PC-9 (cell line): ENCODE measurements around the gene NLRP8. TPM values are rescaled to one million over a fixed set of nuclear protein-coding genes. Genes with fewer than 3 reads are reported as not detected.
"Not testable (repeated sequence)": the region's sequence is repeated elsewhere in the genome, so short reads cannot be mapped to it uniquely, and the experiment has no call there.

Source experiments
- BruUV-seq: library from RNA; stranded (reverse); fragments of 400-500 nt; replicated peaks from 2 replicates; lab custom pipeline; 2021; lab: Mats Ljungman, UMichigan
- CTCF ChIA-PET: fragments of 300-600 bp; sonication (Branson Sonifier 250); formaldehyde crosslinking; loops from one replicate; lab custom pipeline; 2022; ENCODE audit warnings: antibody characterized with exemption; lab: Charles Lee
- POLR2A ChIA-PET: fragments of 300-600 bp; sonication (Branson Sonifier 250); formaldehyde crosslinking; loops from one replicate; lab custom pipeline; 2022; ENCODE audit warnings: antibody characterized with exemption; ENCODE audit not compliant: unreplicated experiment; lab: Charles Lee
- DNase-seq, 2 experiments: peaks; one replicate each; pipeline versions ENCODE4 v3.0.0 to v3.0.0-alpha.2; 2015 to 2022; ENCODE audit warnings: mixed read lengths in 1 of 2
- H2AFZ ChIP-seq: fragments of 200-600 bp; sonication (generic); 2 replicates; pipeline ENCODE4 v1.8.1; 2017; ENCODE audit warnings: antibody characterized with exemption
- H3F3A ChIP-seq: fragments of 200-600 bp; sonication (generic); 2 replicates; pipeline ENCODE4 v1.8.1; 2017; ENCODE audit warnings: antibody characterized with exemption, mild to moderate bottlenecking, low read depth; ENCODE audit not compliant: insufficient read depth
- H3K27ac ChIP-seq: fragments of 200-600 bp; sonication (generic); 2 replicates; pipeline ENCODE4 v1.6.1; 2016; ENCODE audit warnings: mixed run types
- H3K27me3 ChIP-seq: fragments of 200-600 bp; sonication (generic); 2 replicates; pipeline ENCODE4 v1.6.1; 2016; ENCODE audit warnings: low read depth, mixed run types; ENCODE audit not compliant: insufficient read depth
- H3K36me3 ChIP-seq: fragments of 200-600 bp; sonication (generic); 2 replicates; pipeline ENCODE4 v1.6.1; 2016; ENCODE audit warnings: low read depth, mixed run types
- H3K4me1 ChIP-seq: fragments of 200-600 bp; sonication (generic); replicated peaks from 2 replicates; pipeline ENCODE4 v1.6.1; 2016; ENCODE audit warnings: mixed run types; ENCODE audit not compliant: insufficient read depth
- H3K4me2 ChIP-seq: fragments of 200-600 bp; sonication (generic); 2 replicates; pipeline ENCODE4 v1.6.1; 2017; ENCODE audit warnings: mixed run types
- H3K4me3 ChIP-seq: fragments of 200-600 bp; sonication (generic); 2 replicates; pipeline ENCODE4 v1.6.1; 2016; ENCODE audit warnings: mixed run types
- H3K79me2 ChIP-seq: fragments of 200-600 bp; sonication (generic); 2 replicates; pipeline ENCODE4 v1.6.1; 2017; ENCODE audit warnings: low read depth, mixed run types
- H3K9me2 ChIP-seq: fragments of 200-600 bp; sonication (generic); 2 replicates; pipeline ENCODE4 v1.8.1; 2017; ENCODE audit warnings: mild to moderate bottlenecking; ENCODE audit not compliant: insufficient read depth
- H3K9me3 ChIP-seq: fragments of 200-600 bp; sonication (generic); 2 replicates; pipeline ENCODE4 v1.8.1; 2016; ENCODE audit warnings: low read depth; ENCODE audit not compliant: insufficient read depth
- H4K20me1 ChIP-seq: fragments of 200-600 bp; sonication (generic); 2 replicates; pipeline ENCODE4 v1.8.1; 2017; ENCODE audit not compliant: insufficient read depth
- CTCF ChIP-seq: fragments of 200-600 bp; sonication (generic); conservative IDR thresholded peaks from 2 replicates; pipeline ENCODE4 v1.6.1; 2017; ENCODE audit warnings: mixed run types, antibody characterized with exemption, mild to moderate bottlenecking, moderate library complexity
- EZH2 ChIP-seq: fragments of 200-600 bp; sonication (generic); IDR thresholded peaks from 2 replicates; pipeline ENCODE4 v1.8.0; 2017; ENCODE audit warnings: antibody characterized with exemption, low read depth
- intact Hi-C: fragments of 100-400 bp; cut with micrococcal nuclease; formaldehyde crosslinking; loops from one replicate; pipeline ENCODE4 v1.10.0; 2022; ENCODE audit not compliant: unreplicated experiment
- total RNA-seq: library from RNA; stranded (reverse); gene quantifications from 2 replicates; pipeline ENCODE4 v1.2.3, GENCODE V29; 2021

The NLRP8 gene
- total RNA-seq, 1 experiment from 2014 or later = not detected

GRCh38 chr19:55927991-55928390, 19.6 kb upstream of the NLRP8 start:
- intact Hi-C loops = no loop called here
- ChIA-PET POLR2A (no interaction called here), CTCF (no interaction called here)
- H2AFZ ChIP-seq = no peak overlapping the region
- no peaks in the 10 kb centered on the region for H3K36me3 ChIP-seq
- no peaks in the 10 kb centered on the region for H3F3A ChIP-seq
- H3K27ac ChIP-seq = no peak overlapping the region
- H3K27me3 ChIP-seq = peaks cover 60% of the 10 kb centered on the region
- no peaks in the 10 kb centered on the region for H3K9me3 ChIP-seq
- H3K4me2 ChIP-seq = no peak overlapping the region
- no TSS peak for BruUV-seq
- no peaks in the 10 kb centered on the region for H3K4me1 ChIP-seq
- H3K79me2 ChIP-seq = no peaks in the 10 kb centered on the region
- no peak for DNase-seq
- TF ChIP-seq EZH2 = no peak
- TF ChIP-seq CTCF = no peak
- H4K20me1 ChIP-seq = no peaks in the 10 kb centered on the region
- H3K9me2 ChIP-seq = no peaks in the 10 kb centered on the region
- H3K4me3 ChIP-seq = no peak overlapping the region

- DNase-seq, CTCF ChIA-PET, BruUV-seq, H3K9me3 ChIP-seq, H3K4me1 ChIP-seq, intact Hi-C loops, H3K79me2 ChIP-seq, H3K4me3 ChIP-seq, POLR2A ChIA-PET, H3K9me2 ChIP-seq, H3F3A ChIP-seq, H4K20me1 ChIP-seq, H3K4me2 ChIP-seq, H3K27ac ChIP-seq, H2AFZ ChIP-seq, H3K36me3 ChIP-seq: not testable (repeated sequence)
- peaks cover 72% of the 10 kb centered on the region for H3K27me3 ChIP-seq
Measured at GRCh38 chr19:55929258-55929657, 18.4 kb upstream of the NLRP8 start.

GRCh38 chr19:55930996-55931515, 16.6 kb upstream of the NLRP8 start:
- no peaks in the 10 kb centered on the region for H3K79me2 ChIP-seq
- H3K4me3 ChIP-seq = no peak overlapping the region
- no peaks in the 10 kb centered on the region for H4K20me1 ChIP-seq
- H3K27ac ChIP-seq = no peak overlapping the region
- H3K4me1 ChIP-seq = no peaks in the 10 kb centered on the region
- ChIA-PET POLR2A (no interaction called here), CTCF (no interaction called here)
- no peaks in the 10 kb centered on the region for H3K9me3 ChIP-seq
- H3F3A ChIP-seq = no peaks in the 10 kb centered on the region
- BruUV-seq = no TSS peak
- intact Hi-C loops = no loop called here
- TF ChIP-seq CTCF = no peak
- no peak for TF ChIP-seq EZH2
- H3K36me3 ChIP-seq = no peaks in the 10 kb centered on the region
- H3K27me3 ChIP-seq = peaks cover 89% of the 10 kb centered on the region
- no peak for DNase-seq
- H3K9me2 ChIP-seq = no peaks in the 10 kb centered on the region
- no peak overlapping the region for H2AFZ ChIP-seq
- no peak overlapping the region for H3K4me2 ChIP-seq

- Histone ChIP-seq H3K27ac (no peak within 1 kb of the TSS), H3K27me3 (peaks cover 89% of the 10 kb centered on the region), H3K9me3 (no peaks in the 10 kb centered on the region), H3K4me2 (no peak within 1 kb of the TSS), H4K20me1 (no peaks in the 10 kb centered on the region), H3K79me2 (no peaks in the 10 kb centered on the region), H3K4me1 (no peaks in the 10 kb centered on the region), H3F3A (no peaks in the 10 kb centered on the region), H3K36me3 (no peaks in the 10 kb centered on the region), H3K9me2 (no peaks in the 10 kb centered on the region), H3K4me3 (no peak within 1 kb of the TSS), H2AFZ (no peak within 1 kb of the TSS)
- no TSS peak for BruUV-seq
- POLR2A ChIA-PET = no interaction called here
- DNase-seq = no peak
- TF ChIP-seq EZH2 = peak; percentile 83; the same call in 1 of the 2 replicates
- TF ChIP-seq CTCF = no peak
- CTCF ChIA-PET = no interaction called here
- intact Hi-C loops = no loop called here
Measured at GRCh38 chr19:55931936-55932386, 15.7 kb upstream of the NLRP8 start, which contains the start of gene NLRP13. NLRP13 (minus strand) TSS chr19:55932336; CDS start chr19:55932311, 25 bp downstream.
